Measurements from ENCODE around the gene MYH7B.

DNA sequence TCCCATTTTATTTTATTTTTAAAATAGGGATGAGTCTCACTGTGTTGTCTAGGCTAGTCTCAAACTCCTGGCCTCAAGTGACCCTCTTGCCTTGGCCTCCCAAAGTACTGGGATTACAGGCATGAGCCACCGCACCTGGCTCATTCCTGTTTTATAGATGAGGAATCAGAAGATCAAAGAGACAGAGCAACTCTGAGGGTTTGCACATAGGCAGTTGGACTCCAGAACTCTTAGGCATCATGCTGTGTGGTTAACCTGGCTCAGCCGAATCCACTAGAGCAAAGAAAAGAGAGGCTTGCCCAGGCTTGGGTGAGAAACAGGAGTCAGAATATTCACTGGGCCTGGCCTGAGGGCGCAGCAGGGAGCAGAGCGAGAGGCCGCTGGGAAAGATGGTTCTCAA lies 9.4 kb downstream of the MYH7B start:
- TF ChIP-seq, protein P1, sequence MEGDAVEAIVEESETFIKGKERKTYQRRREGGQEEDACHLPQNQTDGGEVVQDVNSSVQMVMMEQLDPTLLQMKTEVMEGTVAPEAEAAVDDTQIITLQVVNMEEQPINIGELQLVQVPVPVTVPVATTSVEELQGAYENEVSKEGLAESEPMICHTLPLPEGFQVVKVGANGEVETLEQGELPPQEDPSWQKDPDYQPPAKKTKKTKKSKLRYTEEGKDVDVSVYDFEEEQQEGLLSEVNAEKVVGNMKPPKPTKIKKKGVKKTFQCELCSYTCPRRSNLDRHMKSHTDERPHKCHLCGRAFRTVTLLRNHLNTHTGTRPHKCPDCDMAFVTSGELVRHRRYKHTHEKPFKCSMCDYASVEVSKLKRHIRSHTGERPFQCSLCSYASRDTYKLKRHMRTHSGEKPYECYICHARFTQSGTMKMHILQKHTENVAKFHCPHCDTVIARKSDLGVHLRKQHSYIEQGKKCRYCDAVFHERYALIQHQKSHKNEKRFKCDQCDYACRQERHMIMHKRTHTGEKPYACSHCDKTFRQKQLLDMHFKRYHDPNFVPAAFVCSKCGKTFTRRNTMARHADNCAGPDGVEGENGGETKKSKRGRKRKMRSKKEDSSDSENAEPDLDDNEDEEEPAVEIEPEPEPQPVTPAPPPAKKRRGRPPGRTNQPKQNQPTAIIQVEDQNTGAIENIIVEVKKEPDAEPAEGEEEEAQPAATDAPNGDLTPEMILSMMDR (IDR thresholded peaks at IDR 0.05; ENCODE audit: low read depth, low read length): no peak
- no peak for TF ChIP-seq EZH2phosphoT487 (IDR thresholded peaks at IDR 0.05; ENCODE audit: low read depth)
